Chondrocyte (in vitro differentiated cells): ENCODE data around the gene ANKRD1. TPM values are rescaled to one million over a fixed set of nuclear protein-coding genes. Genes with fewer than 3 reads are reported as not detected.
"Not testable (repeated sequence)": the region's sequence is repeated elsewhere in the genome, so short reads cannot be mapped to it uniquely, and the experiment has no call there.

Experiments
- DNase-seq: peaks from one replicate; pipeline ENCODE4 v3.0.0; 2021; ENCODE audit warnings: mixed read lengths, low spot score
- H3K27ac Mint-ChIP-seq: one replicate; pipeline ENCODE4 v1.8.0; 2021; ENCODE audit warnings: mild to moderate bottlenecking, moderate library complexity, mixed read lengths; ENCODE audit not compliant: unreplicated experiment
- H3K27me3 Mint-ChIP-seq: 2 replicates; pipeline ENCODE4 v1.8.0; 2021; ENCODE audit warnings: low read depth, mixed read lengths
- H3K36me3 Mint-ChIP-seq: 2 replicates; pipeline ENCODE4 v1.8.0; 2021; ENCODE audit warnings: low read depth, mixed read lengths
- H3K4me1 Mint-ChIP-seq: 2 replicates; pipeline ENCODE4 v1.8.0; 2021; ENCODE audit warnings: low read depth, mild to moderate bottlenecking, mixed read lengths
- H3K4me3 Mint-ChIP-seq: one replicate; pipeline ENCODE4 v1.8.0; 2021; ENCODE audit warnings: mild to moderate bottlenecking, moderate library complexity, mixed read lengths; ENCODE audit not compliant: unreplicated experiment
- H3K9me3 Mint-ChIP-seq: 2 replicates; pipeline ENCODE4 v1.8.0; 2021; ENCODE audit warnings: low read depth, mixed read lengths
- total RNA-seq: library from RNA; stranded (reverse); gene quantifications from 3 replicates; pipeline ENCODE4 v1.2.1, GENCODE V29; 2021
- TF ChIP-seq, protein P1 (sequence below): fragments of 200-600 bp; sonication (generic); IDR thresholded peaks from 2 replicates; pipeline ENCODE4 v1.5.0; 2021; ENCODE audit warnings: antibody characterized with exemption, mild to moderate bottlenecking, moderate library complexity

Gene ANKRD1
- total RNA-seq, 1 donor from 2014 or later = 261 TPM

DNA sequence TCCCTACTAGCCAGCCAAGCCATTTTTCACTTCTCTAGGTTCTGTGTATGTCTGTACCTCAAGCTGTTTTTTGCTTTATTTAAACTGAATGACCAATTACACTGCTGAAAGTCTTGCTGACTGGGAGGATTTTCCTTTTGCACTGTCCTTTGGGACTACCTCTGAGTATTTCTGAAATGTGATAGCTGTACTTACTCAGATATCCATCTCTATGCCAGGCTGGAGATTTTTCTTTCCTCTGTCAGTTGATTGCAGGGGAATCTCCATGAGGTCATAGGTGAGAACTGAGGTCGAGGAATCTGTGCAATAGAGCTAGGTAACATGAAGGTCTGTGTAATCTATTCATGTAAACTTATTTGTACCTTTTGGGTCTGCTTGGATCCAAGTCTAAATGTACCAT is 38.9 kb upstream of the ANKRD1 start:
- Mint-ChIP-seq H3K4me1 (peaks cover 39% of the 10 kb centered on the region), H3K9me3 (peaks cover 3% of the 10 kb centered on the region), H3K27ac (peak overlapping the region; percentile 88), H3K36me3 (no peaks in the 10 kb centered on the region), H3K27me3 (no peaks in the 10 kb centered on the region), H3K4me3 (no peak overlapping the region)
- no peak for DNase-seq
- TF ChIP-seq, protein P1, sequence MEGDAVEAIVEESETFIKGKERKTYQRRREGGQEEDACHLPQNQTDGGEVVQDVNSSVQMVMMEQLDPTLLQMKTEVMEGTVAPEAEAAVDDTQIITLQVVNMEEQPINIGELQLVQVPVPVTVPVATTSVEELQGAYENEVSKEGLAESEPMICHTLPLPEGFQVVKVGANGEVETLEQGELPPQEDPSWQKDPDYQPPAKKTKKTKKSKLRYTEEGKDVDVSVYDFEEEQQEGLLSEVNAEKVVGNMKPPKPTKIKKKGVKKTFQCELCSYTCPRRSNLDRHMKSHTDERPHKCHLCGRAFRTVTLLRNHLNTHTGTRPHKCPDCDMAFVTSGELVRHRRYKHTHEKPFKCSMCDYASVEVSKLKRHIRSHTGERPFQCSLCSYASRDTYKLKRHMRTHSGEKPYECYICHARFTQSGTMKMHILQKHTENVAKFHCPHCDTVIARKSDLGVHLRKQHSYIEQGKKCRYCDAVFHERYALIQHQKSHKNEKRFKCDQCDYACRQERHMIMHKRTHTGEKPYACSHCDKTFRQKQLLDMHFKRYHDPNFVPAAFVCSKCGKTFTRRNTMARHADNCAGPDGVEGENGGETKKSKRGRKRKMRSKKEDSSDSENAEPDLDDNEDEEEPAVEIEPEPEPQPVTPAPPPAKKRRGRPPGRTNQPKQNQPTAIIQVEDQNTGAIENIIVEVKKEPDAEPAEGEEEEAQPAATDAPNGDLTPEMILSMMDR = no peak

DNA sequence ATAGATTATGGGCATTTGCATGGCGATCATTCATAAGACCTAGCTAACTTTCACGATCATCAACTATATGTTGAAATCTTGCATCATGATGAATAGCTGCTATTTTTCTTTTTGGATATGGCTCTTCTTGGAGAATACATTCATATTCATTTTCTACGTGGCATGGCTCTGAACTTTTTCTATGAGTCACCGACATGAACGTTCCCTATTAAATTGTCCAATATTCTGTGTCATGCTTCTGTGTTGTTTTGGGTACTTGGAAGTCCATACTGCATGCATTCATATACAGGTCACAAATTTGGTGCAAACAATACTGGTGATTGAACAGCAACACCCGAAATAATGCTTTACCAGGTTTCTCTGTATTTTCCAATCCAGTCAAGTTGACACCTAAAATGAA is 37.9 kb upstream of the ANKRD1 start:
- no peaks in the 10 kb centered on the region for H3K27me3 Mint-ChIP-seq

DNA sequence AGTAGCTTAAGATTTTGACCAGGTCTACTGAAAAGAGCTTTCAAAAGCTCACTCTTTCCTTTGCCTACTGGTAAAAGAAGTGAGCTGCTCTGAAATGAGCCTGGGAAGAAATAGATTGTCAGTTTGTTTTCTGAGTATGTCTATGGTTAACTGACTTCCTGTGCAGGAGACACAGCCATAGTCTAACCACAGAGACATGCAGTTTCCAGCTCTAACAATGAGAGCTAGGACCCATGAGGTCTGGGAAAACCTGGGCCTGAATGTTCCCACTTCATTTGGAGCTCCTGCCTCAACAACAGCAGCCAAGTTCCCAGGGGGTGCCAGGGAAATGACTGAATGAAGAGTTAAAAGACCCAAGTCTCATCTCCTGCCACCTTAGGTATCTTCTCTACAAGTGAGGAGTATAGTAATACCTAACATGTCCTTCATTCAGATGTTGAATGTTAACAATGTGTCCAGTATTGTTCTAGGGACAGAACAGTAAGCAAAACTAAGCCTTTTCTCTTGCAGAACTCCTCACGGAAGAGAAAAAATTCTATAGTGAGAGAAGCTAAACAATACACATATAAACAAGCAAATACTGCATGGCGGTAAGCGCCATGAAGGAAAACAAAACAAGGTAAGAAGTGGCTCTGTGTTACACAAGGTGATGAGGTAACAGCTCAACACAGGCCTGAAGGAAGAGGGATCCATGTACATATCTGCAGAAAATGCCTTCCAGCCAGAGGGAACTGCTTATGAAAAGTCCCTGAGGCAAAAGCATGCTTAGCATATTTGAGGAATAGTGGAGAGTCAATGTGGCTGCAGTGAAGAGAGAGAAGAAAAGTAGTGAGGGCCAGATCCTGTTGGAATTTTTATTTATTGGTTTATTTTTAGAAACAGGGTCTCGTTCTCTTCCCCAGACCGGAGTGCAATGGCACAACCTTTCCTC is 26.4 kb upstream of the ANKRD1 start:
- no peak overlapping the region for H3K4me3 Mint-ChIP-seq
- TF ChIP-seq, protein P1 = no peak
- no peak for DNase-seq
- H3K4me1 Mint-ChIP-seq = peaks cover 27% of the 10 kb centered on the region
- peaks cover 16% of the 10 kb centered on the region for H3K9me3 Mint-ChIP-seq
- peak overlapping the region; percentile 83 for H3K27ac Mint-ChIP-seq
- H3K27me3 Mint-ChIP-seq = no peaks in the 10 kb centered on the region
- H3K36me3 Mint-ChIP-seq = peaks cover 5% of the 10 kb centered on the region

More for the DNA sequence above, 37.9 kb upstream of the ANKRD1 start:
- no peak for DNase-seq
- Mint-ChIP-seq H3K4me1 (peaks cover 39% of the 10 kb centered on the region), H3K4me3 (no peak overlapping the region), H3K36me3 (peaks cover 2% of the 10 kb centered on the region), H3K27ac (peak overlapping the region; percentile 32), H3K9me3 (peaks cover 5% of the 10 kb centered on the region)
- TF ChIP-seq, protein P1 = no peak

DNA sequence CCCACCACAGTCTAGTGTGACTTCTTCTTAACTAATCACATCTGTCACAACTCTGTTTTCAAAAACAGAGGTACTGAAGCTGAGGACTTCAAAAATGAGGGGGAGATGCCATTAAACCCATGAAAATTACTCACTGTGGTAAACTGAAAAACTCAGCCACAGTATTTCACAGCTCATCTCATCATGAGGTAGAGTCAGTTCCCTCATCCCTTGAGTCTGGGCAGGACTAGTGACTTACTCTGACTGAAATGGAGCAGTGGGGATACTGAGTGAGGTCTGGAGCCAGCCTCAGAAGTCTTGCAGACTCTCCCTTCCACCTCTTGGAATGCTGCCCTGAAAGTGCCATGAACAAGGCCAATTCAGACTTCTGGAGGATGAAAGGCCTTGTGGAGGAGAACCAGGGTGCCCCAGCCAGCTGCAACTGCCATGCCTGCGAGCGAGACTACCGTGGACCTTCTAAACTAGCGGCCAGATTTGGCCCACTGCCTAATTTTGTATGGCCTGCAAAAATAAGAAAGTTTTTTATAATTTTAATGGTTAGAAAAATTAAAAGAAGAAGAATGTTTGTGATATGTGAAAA is 24.7 kb upstream of the ANKRD1 start:
- H3K36me3 Mint-ChIP-seq = no peaks in the 10 kb centered on the region
- H3K4me3 Mint-ChIP-seq = no peak overlapping the region
- peaks cover 30% of the 10 kb centered on the region for H3K4me1 Mint-ChIP-seq
- DNase-seq = no peak
- H3K27me3 Mint-ChIP-seq = no peaks in the 10 kb centered on the region
- peaks cover 7% of the 10 kb centered on the region for H3K9me3 Mint-ChIP-seq
- TF ChIP-seq, protein P1 = no peak
- no peak overlapping the region for H3K27ac Mint-ChIP-seq

DNA sequence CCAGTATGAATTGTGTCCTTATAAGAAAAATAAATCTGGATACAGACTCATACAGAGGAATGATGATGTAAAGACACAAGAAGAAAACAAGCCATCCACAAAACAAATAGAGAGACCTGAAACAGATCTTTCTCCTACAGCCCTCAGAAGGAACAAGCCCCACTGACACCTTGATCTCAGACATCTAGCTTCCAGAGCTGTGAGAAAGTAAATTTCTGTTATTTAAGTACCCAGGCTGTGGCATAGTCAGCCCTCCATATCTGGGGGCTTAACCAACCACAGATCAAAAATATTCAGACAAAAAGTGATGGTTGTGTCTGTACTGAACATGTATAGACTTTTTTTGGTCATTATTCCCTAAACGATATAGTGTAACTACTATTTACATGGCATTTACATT is 23.9 kb upstream of the ANKRD1 start:
- no peaks in the 10 kb centered on the region for H3K27me3 Mint-ChIP-seq

DNA sequence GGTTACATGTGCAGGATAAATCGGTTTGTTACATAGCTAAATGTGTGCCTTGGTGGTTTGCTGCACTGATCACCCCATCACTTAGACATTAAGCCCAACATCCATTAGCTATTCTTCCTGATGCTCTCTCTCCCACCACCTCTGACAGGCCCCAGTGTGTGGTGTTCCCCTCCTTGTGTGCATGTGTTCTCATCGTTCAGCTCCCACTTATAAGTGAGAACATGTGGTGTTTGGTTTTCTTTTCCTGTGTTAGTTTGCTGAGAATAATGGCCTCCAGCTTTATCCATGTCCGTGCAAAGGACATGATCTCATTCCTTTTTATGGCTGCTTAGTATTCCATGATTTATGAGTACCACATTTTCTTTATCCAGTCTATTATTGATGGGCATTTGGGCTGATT is 22.1 kb upstream of the ANKRD1 start:
- not testable (repeated sequence) for H3K27ac Mint-ChIP-seq

More for the DNA sequence above, 23.9 kb upstream of the ANKRD1 start:
- Mint-ChIP-seq H3K36me3 (no peaks in the 10 kb centered on the region), H3K4me1 (peaks cover 36% of the 10 kb centered on the region), H3K4me3 (no peak overlapping the region), H3K27ac (no peak overlapping the region), H3K9me3 (no peaks in the 10 kb centered on the region)
- TF ChIP-seq, protein P1 = no peak
- no peak for DNase-seq

More for the DNA sequence above, 22.1 kb upstream of the ANKRD1 start:
- H3K27me3 Mint-ChIP-seq, H3K4me3 Mint-ChIP-seq, H3K9me3 Mint-ChIP-seq, H3K36me3 Mint-ChIP-seq, DNase-seq: not testable (repeated sequence)
- peaks cover 43% of the 10 kb centered on the region for H3K4me1 Mint-ChIP-seq
